CD4-positive, alpha-beta T cell treated with Interleukin-4 for 4 hours (primary cell): ENCODE results near the gene AP2A2.

Source experiments
- DNase-seq: peaks from one replicate; pipeline ENCODE4 v3.0.0-alpha.2; 2020

The AP2A2 gene

DNA sequence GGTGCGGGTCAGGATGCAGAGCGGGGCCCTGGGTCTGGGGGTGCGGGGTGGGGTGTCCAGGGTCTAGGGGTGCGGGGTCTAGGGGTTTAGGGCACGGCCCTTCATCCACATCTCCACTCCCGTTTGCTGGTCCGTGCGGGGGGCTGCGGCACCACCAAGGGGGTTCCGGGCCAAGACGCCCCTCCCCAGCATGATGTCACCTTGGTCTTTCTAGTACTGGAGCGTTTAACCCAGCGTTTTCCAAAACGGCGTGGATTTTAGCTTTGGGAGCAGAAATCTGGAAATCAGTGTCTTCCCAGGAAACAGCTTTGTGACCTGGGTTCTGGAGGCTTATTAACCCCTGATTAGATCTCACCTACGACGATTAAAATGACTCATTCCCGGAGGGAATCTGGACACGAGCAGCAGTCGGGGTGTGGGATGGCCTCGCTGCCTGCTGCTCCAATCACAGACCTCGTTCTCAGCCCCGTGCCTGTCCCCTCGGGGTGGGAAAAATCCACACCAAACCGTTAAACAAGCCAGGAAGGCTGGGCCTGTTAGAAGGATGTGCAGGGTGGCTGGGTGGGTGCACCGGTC, 759 bp downstream of the AP2A2 start:
- no peak for DNase-seq

DNA sequence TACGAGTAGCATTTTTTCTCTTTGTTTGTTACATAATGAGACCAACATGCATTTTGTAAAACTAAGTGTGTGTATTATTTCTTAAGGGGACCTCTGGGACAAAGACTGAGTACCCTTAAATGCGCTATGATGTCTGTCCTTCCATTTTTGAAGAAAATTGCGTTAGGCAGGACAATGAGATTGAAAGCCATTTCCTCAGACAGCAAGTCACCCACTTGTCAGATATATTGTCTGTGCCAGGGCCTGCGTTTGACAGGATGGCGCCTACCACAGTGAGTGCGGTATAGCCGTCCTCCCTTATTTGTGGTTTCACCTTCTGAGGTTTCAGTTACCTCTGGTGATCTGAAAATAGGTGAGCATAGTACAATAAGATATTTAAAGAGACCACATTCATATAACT, 2.2 kb downstream of the AP2A2 start:
- peak; percentile 54 for DNase-seq

DNA sequence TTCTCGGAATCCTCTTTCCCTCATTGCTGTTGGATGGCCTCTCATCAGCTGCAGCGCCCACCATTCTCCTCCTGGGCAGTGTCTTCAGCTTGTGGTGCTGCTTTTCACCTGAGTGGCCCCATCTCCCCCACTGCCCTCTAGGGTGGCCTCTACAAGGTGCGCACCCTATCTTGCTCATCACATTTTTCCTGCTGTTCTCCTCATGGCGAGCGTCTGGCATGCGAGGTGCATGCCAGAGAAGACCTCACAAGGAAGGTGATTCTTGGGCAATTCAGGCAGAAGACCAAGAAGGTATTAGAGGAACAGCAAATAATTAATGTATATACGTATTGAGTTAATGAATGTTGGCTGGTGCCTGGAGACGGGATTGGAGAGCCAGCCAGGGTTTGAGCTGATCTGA, 3.1 kb downstream of the AP2A2 start:
- no peak for DNase-seq

DNA sequence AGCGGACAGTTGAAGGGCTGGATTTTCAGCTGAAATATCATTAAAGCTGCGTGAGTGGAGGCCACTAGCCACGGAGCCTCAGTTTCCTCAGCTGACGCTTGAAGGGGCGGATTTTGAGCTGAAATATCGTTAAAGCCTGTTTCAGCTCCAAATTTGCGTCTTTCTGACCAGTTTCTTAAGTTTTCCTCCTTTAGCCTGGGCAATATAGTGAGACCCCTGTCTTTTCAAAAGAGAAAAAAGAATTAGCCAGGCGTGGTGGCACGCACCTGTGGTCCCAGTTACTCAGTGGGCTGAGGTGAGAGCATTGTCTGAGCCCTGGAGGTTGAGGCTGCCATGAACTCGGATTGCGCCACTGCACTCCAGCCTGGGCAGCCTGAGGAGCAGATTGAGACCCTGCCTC, 3.7 kb downstream of the AP2A2 start:
- no peak for DNase-seq

DNA sequence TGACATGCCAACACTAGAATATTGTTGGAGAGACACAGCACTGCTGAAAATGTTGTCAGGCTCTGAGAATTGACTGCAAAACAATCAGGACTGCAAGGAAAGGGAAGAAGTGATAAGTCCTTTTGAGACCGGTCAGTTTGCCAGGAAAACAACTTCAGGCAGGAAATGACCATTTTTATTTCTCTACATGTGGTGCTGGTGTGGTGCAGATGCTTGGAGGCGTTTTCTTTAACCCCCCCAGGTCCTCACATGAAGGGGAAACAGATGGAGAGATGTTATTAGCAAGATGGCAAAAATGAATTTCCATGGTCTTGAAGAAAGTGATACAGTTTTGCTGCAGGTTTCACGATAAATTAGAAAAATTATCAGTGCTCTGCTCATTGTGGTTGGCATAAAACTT, 5.7 kb downstream of the AP2A2 start:
- no peak for DNase-seq

DNA sequence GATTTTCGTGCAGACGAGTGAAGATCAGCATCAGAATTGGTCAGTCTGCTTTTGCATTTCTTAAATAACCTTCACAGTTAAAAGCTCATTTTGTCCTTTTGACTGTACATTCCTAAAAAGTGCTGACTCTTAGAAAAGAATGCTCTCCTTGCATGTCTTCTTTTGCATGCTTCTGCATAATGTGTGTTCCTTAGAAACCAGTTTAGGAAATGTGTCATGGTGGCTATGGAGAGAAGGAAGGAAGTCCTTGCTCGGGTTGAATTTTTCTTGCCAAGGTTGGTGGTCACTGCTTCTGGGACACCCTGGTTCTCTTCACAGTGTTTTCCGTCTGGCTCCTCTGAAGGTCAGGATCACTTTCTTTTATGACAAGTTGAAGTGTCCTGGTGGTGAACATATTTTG, 6.8 kb downstream of the AP2A2 start:
- no peak for DNase-seq

DNA sequence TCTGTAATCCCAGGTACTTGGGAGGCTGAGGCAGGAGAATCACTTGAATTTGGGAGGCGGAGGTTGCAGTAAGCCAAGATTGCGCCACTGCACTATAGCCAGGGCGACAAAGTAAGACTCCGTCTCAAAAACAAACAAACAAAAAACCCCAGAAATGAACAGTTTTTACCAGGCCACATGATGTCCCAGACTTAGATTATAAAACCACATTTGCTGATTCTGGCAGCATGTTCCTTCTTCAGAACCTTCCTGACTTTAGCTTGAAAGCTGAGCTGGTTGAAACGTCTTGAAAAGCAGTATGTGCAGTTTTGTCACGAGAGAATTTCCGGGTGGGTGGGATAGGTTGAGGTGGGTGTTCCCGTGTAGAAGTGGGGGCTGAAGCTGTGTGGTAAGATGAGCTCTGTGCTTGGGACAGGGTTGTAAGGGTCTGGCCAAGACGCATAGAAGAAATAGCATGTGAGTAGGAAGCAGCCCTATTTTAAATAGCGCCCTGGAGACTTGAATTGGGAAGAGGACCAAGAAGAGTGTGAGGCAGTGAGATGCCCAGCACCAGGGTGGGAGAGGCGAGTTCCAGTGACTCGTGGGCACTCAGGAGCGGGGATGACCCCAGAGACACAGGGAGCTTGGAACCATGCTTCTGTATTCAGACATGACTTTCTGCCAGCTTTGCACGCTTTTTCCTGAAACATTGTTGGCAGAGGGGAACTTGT, 7.6 kb downstream of the AP2A2 start:
- no peak for DNase-seq

DNA sequence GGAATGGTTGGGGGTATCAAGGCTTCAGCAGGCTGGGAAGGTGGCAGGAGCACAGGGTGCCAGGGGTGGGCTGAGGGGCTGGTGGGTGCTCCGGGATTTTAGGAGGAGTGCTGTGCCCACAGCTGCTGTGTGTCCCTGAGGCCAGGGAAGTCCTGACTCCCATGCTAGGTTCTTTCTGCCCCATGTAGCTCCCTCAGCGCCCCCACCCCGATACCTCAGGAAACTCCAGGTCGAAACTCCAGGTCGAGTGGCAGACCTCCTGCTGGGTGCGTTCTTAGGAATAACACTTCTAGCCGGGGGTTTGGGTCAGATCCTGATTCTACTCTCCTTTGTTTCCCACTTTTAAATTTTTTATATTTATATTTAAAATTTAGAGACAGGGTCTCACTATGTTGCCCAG, 8.3 kb downstream of the AP2A2 start:
- DNase-seq, result no peak

DNA sequence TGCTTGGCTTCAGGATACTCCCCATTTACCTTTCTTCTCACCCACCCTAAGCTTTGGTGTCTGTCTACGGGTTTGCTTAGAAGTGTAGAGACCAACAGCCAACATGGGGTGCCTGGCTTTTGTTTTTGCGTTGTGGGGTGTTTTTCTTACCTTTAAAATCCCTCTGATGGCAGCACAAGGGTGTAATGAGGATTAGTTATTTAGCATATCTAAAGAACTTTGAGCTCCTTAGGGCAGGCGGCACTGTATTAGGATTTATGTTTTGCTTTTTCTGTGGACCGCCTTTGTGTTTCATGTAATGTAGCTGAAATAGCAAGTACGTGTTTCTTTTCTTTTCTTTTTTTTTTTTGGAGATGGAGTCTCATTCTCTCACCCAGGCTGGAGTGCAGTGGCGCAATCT, 8.9 kb downstream of the AP2A2 start:
- DNase-seq, result no peak

DNA sequence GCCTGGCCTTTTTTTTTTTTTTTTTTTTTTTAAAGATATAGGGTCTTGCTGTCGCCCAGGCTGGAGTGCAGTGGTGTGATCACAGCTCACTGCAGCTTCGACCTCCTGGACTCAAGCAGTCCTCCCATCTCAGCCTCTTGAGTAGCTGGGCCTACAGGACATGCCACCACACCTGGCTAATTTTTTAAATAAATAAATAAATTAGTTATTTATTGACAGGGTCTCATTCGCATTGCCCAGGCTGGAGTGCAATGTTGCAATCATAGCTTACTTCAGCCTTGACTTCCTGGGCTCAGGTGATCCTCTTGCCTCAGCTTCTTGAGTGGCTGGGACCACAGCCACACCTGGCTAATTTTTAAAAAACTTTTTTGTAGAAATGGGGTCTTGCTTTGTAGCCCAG, 10.5 kb downstream of the AP2A2 start:
- DNase-seq, result no peak

DNA sequence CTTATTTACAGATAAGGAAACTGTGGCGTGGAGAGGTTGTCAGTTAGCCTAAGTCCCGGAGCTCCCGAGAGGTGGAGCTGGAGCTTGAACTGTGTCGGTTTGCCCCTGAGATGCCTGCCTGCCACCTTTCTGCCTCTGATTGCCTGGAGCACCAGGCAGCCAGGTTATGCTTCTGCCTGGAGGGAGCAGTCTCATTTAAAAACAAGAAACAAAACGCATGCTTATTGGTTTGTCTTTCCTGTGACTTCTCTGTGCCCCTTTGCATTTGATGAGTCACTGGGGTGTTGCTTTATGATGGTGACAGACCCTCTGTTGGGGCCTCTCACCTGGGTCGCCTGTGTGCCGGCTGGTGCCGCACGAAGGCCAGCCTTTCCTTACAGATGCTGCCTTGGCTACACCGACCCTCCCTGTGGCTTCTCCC, 12.2 kb downstream of the AP2A2 start:
- DNase-seq, result no peak

DNA sequence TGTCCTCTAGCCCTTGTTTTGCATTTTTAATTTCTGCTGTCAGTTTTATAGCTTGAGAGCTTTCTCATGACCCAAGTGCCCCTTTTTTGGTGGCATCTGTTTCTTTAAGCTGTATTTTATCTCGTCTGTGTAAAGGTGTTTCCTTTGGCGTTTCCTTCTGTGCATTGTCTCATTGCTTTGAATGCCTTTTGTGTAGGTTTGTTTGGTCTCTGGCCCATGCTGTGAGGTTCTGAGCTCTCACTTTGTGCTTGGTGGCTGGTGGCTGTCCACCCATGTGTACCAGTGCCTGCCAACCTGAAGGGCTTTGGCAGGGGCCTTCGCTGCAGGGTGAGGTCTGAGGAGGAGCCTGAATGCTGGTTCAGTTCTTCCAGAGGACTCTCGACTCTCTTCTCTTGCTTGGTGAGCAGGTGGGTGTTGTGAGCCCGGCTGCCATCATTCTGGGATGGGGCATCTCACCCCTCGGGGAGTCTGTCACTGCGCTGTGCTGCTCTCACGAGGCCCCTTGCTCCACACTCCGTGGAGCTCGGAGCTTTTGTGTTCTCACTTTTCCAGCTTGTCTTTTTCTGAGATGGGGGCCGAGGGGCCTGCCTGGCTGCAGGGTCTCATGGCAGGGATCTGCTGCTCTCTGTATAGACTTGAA, 14.9 kb downstream of the AP2A2 start:
- no peak for DNase-seq

DNA sequence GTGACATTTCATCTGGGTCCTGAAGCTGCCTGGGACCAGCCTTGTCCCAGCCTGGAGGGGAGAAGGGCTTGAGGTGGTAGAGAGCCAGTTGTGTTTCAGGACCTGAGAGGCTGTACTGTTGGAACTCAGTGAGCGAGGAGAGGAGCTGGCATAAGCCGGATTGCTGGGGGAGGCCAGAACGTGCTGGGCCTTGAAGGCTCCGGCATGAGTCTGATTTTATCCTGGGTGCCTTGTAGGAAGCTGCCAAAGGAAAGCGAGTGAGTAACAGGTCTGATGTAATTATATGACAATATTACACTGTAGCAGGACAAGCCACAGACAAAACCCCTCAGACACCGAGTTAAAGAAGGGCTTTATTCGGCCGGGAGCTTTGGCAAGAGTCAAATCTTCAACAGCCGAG, 17.2 kb downstream of the AP2A2 start:
- DNase-seq, result no peak

DNA sequence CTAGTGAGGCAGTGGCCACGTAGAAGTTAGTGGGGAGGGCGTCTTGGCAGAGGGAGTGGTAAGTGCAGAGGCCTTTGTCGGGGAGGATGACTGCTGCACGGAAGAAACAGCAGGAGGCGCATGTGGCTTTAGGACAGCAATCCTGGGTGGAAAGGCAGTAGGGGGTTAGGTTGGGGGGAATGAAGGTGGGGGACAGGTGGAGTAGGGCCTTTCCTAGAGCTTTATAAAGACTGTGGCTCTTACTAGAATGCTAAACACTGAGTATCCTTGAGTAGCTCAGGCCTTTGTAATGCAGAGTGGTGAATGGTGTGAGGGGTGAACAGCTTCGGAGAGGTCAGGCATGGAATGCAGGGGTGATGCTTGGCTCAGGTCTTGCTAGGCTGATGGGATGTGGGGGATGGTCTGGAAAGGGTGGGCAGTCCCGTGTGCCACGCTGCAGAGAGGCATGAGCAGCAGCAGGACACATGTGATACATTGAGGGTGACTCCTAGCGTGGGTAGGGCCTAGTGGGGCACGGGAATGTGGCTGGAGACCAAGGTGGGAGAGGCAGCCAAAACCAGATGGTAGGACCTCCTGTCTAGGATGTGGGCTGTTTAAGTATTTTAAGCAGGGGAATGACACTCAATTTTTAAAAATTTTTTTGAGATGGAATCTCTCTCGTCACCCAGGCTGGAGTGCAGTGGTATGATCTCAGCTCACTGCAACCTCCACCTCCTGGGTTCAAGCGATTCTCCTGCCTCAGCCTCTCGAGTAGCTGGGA, 19.2 kb downstream of the AP2A2 start:
- no peak for DNase-seq

DNA sequence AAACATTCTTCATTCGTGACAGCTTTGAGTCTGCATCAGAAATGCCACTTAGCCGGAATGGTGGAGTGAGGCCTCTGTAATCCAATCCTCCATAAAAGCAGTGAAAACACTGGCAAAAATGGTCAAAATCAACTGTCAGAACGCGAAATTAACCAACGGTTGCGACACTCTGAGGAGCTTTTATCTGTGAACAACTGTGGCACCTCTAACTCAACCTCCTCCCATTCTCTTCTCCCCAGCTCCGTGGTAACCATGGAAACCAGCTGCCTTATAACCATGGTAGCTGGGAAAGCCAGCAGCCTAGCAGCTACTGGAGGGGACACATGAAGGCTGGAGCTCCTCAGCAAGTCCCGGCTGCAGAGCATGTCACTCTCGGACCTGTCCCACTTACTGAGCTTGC, 20.3 kb downstream of the AP2A2 start:
- no peak for DNase-seq

DNA sequence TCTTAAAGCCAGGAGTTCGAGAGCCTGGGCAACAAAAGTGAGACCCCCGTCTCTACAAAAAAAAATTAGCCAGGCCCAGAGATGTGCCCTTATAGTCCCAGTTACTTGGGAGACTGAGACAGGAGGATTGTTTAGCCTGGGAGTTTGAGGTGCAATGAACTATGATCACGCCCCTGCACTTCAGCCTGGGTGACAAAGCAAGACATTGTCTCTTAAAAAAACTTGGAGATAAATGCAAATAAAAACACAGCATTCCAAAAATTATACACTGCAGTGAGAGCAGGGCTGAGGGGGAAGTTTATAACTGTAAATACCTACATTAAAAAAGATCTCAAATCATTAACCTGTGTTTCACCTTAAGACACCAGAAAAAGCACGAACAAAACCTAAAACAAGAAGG, 22.1 kb downstream of the AP2A2 start:
- DNase-seq, result no peak

DNA sequence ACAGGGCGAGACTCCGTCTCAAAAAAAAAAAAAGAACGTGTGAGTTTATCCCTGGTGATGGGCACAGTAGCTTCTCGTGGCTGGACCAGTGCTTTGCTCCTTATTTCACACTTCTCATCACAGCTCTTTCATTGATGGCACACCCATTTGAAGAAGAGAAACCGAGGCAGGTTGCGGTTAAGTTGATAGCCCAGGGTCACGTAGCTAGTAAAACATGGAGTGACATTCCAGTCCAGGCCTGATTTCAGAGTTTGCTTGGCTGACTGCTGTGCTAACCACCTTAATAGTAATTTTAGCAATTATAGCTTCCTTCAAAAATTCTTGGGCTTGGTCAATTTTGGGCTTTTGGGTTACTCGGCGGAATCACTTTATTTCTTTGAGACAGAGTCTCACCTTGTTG, 25.8 kb downstream of the AP2A2 start:
- no peak for DNase-seq

DNA sequence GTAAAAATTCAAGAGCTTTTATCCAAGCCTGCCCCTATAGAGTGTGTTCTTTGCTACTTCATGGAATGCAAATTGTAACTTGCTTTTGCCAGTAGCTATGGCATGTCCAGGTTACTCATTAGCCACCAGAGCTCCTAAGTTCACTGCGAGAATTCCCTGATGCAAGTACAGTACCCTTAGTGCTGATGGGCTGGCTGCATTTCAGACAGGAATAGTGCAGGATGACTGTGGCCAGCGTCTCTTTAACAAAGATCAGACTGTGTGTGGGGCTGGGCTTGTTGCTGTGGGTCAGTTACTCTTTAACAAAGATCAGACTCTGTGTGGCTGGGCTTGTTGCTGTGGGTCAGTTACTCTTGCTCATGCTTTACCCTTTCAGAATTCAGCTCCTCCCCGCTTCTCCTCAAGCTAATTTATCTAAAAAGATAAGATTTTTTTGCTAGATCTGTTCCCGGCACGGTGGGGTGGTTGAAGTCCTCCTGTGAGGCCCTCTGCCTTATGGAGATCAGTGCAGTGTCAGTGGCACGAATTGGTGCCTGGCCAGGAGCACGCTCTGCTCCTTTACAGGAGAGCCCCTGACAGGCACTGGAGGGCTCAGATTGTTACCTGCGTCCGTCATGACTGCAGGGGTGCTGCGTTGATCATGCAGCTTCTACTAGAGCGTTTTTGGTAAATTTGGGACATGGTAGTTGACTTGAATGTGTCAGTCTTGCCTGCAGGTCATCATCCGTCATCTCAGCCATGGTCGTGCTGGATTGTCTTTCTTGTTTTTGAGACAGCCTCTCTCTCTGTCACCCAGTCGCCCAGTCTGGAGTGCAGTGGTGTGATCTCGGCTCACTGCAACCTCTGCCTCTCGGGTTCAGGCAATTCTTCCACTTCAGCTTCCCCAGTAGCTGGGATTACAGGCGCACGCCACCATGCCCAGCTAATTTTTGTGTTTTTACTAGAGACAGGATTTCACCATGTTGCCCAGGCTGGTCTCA, 27.0 kb downstream of the AP2A2 start:
- no peak for DNase-seq

DNA sequence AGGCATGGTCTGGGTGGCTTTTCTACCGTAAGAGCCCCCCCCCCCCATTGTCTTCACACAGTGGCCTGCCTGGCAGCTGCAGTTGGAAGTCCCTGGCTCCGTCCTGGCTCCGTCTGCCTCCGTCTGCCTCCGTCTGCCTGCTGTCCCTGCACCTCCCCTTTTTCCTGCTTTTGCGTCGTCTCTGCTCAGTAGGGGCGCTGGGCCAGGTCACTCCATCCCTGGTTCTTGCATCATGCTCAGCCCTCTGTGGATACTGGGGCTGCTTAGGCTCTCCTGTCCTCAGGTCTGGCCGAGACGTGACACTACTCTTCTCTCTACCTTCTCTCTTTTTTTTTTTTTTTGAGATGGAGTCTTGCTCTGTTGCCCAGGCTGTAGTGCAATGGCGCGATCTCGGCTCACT, 27.8 kb downstream of the AP2A2 start:
- DNase-seq, result no peak

DNA sequence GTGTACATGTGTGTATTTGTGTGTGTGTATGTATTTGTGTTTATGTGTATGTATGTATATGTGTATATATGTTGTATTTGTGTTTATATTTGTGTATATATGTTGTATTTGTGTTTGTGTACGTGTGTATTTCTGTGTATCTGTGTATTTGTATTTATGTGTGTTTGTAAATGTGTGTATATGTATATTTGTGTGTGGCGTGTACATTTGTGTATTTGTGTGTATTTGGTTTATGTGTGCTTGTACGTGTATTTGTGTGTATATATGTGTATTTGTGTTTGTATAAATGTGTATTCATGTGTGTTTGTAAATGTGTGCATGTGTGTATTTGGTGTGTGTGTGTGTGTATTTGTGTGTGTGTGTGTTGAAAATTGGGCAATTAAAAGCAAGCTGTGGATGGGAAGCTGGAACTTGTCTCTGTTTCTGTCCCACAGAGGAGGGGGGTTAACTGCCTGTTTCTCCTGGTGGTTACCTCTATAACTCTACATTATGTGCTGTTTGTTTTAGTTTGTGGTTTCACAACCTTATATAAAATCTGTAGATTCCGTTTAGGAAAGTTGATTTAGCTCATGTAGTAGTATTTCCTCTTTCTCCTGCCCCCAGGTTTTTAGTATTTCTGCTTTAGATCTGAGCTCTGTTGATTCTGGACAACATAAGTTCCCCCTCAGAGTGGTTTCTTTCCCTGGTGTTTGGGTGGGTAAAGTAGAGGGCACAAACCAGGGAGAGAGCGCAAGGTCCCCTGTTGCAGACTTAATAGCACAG, 28.9 kb downstream of the AP2A2 start:
- no peak for DNase-seq

DNA sequence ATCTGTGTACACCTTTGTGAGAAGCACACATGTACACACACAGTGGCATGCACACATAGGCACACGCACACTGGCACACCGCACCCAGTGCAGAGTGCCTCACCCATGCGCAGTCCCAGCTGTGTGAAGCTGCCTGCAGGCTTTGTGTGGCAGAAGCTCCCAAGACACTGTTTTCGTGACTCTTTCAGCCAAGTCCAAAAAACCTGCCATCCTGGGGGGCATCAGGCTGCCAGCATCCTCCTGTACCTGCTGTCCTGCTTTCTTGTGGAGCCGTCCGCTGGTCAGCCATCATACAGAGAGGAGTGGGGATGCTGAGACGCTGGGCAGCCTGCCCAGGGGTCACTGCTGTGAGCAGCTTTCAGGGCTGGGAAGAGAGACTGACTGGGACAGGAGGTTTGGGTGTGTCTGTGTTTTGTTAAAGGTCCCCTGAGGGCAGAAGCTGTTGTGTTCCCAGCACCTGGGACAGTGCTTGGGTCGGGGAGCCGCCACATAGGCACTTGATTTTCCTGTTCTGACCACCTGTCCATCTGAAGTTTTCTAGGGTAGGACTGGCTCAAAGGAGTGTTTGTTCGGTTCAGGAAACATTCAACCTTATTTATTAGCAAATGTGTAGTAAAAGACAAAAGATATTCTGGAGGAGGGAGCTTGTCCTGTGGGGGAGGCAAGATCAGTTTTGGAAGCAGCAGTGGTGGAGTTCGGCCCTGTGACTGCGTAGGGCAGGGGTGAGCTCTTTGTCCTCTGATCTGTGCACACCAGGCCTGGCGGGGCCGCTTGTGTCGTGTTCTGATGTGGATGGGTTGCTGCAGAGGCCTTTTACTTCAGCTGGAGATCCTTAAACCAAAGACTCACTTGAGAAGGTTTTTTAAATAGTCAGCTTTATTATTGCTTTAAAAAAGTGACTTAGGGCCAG, 29.7 kb downstream of the AP2A2 start:
- no peak for DNase-seq
